Measurements from ENCODE around the gene DCDC2C. TPM values are rescaled to one million over a fixed set of nuclear protein-coding genes. Genes with fewer than 3 reads are reported as not detected.

The DCDC2C gene
- total and polyA plus RNA-seq, 7 donors: 0.13 TPM; not detected in 6

DNA sequence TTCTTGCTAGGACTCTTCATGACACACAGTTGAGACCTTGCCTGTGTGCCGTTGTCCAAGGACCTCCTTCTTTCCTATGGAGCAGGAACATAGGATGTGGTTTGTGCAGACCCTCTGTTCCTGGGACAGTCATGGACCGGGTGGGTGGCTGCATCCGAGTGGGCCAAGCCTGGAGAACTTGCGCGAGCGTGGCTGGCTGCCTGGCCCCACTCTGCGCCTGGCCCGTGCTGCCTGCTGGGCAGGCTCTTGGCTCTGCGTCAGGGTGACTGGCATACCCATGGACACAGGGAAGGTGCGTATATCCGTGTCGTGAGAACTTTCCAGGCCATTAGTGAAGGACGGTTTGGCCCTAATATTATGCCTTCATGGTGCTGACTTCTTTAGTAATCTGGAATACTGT lies 68.2 kb downstream of the DCDC2C start:
- ATAC-seq (no peak), DNase-seq (no peak)
- no peak for TF ChIP-seq CTCF (IDR thresholded peaks at IDR 0.05)
- H3K9me3 ChIP-seq: no peaks in the 10 kb centered on the region
- H3K4me1 ChIP-seq: no peaks in the 10 kb centered on the region
- WGBS, 3 donors: 83 to 92% (median 92%) methylated on average over 13 of the region's 13 CpGs
- H3K36me3 ChIP-seq (ENCODE audit: insufficient read depth in 1 of 2, low read depth in 1 of 2): no peaks in the 10 kb centered on the region
- intact Hi-C loops (cut with DNase I): no loop called here
- no peaks in the 10 kb centered on the region for H3K27me3 ChIP-seq (ENCODE audit: insufficient read depth in 3 of 3, low read length in 2 of 3)
- H3K27ac ChIP-seq: no peak overlapping the region
- H3K4me3 ChIP-seq: no peak overlapping the region

DNA sequence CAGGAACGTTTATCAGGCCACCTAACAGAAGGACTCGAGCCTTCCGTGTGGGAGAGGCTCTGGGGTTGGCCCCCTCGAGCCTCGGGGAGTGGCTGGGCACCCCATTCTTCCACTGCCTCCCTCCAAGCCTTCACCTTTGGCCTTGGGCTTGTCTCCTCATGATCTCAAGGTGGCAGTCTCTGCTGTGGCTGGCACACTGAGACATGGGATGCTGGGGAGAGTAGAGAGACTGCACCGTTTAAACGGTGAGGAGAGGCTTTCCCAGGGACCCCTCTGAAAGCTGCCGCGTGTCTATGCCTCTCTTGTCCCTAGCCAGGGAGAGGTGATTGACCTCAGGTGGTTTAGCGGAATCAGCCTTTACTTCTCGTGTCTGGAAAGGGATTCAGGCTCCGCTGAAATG lies 71.0 kb downstream of the DCDC2C start:
- TF ChIP-seq CTCF (IDR thresholded peaks at IDR 0.05): no peak
- Histone ChIP-seq H3K36me3 (ENCODE audit: insufficient read depth in 1 of 2, low read depth in 1 of 2) (no peaks in the 10 kb centered on the region), H3K27me3 (ENCODE audit: insufficient read depth in 3 of 3, low read length in 2 of 3) (peaks cover 0 to 3% (median 2%) of the 10 kb centered on the region in 3 donors), H3K4me1 (no peaks in the 10 kb centered on the region), H3K9me3 (no peaks in the 10 kb centered on the region), H3K27ac (no peak overlapping the region), H3K4me3 (no peak overlapping the region)
- DNase-seq (no peak), ATAC-seq (no peak)
- intact Hi-C loops (cut with DNase I): no loop called here
- WGBS, 3 donors: 82 to 87% (median 86%) methylated on average over 12 of the region's 12 CpGs

DNA sequence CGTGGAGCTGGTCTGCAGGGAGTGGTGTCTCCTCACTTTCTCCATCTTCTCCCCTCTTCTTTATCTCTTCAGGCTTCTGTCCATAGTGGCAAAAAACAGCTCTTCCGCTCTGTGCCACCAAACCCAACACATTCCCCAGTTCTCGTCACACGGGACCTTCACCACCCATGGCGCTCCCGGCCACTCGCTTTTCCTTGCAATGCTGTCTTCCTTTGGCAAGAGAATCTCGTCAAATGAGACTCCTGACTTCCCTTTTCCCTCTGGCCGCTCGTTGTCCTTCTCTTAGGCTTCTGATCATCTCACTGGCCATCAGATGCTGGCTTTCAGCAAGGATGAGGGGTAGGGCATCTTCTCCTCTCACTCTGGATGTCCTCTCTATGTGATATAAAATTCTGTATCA lies 72.9 kb downstream of the DCDC2C start:
- Histone ChIP-seq H3K27me3 (ENCODE audit: insufficient read depth in 3 of 3, low read length in 2 of 3) (peaks cover 0 to 9% (median 2%) of the 10 kb centered on the region in 3 donors), H3K4me3 (no peak overlapping the region), H3K36me3 (ENCODE audit: insufficient read depth in 1 of 2, low read depth in 1 of 2) (no peaks in the 10 kb centered on the region), H3K9me3 (no peaks in the 10 kb centered on the region), H3K27ac (no peak overlapping the region), H3K4me1 (no peaks in the 10 kb centered on the region)
- intact Hi-C loops (cut with DNase I): no loop called here
- no peak for ATAC-seq
- no peak for DNase-seq
- no peak for TF ChIP-seq CTCF (IDR thresholded peaks at IDR 0.05)
- 96 to 97% (median 97%) methylated on average over 10 of the region's 10 CpGs for WGBS, 3 donors

- no peak for DNase-seq
- intact Hi-C loops (cut with DNase I): no loop called here
- WGBS, 3 donors: 79 to 88% (median 83%) methylated on average over 11 of the region's 11 CpGs
Observed at GRCh38 chr2:3777966-3778365, 74.6 kb downstream of the DCDC2C start.

More at GRCh38 chr2:3777966-3778365, 74.6 kb downstream of the DCDC2C start:
- peaks cover 0 to 9% (median 2%) of the 10 kb centered on the region in 3 donors for H3K27me3 ChIP-seq (ENCODE audit: insufficient read depth in 3 of 3, low read length in 2 of 3)
- ATAC-seq: no peak
- no peaks in the 10 kb centered on the region for H3K9me3 ChIP-seq
- H3K27ac ChIP-seq: no peak overlapping the region
- no peak for TF ChIP-seq CTCF (IDR thresholded peaks at IDR 0.05)
- H3K4me1 ChIP-seq: no peaks in the 10 kb centered on the region
- no peaks in the 10 kb centered on the region for H3K36me3 ChIP-seq (ENCODE audit: insufficient read depth in 1 of 2, low read depth in 1 of 2)
- no peak overlapping the region for H3K4me3 ChIP-seq

Data from psoas muscle (tissue), 8 donors.